ENCODE measurements around the gene TBX1.

DNA sequence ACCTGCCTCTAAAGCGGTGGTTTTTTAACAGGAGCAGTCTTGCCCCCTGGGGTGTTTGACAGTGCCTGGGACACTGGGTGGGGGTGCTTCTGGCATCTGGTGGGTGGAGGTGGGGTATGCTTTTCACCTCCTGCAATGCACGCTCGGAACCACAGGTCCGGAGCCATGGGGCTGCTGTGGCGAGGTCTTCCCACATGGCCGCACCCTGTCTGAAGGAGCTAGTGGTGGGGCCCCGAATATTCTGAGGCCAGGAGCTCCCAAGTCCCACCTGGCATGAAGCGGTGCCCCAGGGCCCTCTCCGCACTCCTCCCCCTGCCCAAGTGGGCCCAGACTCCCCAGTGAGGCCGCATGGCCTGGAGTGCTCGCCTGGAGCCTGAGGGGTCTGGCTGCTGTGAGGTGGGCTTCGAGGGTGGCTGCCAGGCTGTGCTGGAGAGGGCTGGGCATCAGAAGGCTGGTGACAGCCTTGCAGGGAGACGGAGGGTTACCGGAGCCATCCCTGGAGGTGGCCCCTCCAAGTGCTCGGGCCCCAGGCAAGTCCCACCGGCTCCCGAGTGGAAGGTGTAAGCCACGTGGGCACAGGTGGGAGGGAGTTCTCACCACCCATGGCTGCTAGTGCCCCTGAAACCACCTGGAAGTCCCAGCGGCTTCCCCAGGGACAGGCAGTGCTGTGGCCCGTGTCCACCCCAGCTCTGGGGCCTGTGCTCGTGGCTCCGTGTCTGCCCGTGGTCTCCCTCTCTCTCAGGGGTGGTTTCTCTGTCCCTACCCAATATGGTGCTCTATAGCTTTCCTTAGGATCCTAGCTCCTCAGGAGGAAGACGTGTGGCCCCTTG is 15.1 kb downstream of the TBX1 start:
- no peak for TF ChIP-seq CTCF (IDR thresholded peaks at IDR 0.05)
- no peak for TF ChIP-seq POLR2A (IDR thresholded peaks at IDR 0.05)
- TF ChIP-seq POLR2AphosphoS5 (IDR thresholded peaks at IDR 0.05) = no peak

Data from prostate gland (tissue), 2 donors.